ENCODE measurements around the gene LSM14A. TPM values are rescaled to one million over a fixed set of nuclear protein-coding genes. Genes with fewer than 3 reads are reported as not detected.

The LSM14A gene
- total and polyA plus RNA-seq, 2 of the 8 experiments (the other 6 are each of a cell fraction or from before 2014, with no cell fraction given) = 117 to 195 TPM

- no peak for TF ChIP-seq JUN (IDR thresholded peaks at IDR 0.05; ENCODE audit: low read depth, low read length)
- no peak for TF ChIP-seq EZH2 (IDR thresholded peaks at IDR 0.05; ENCODE audit: low read depth, low read length, severe bottlenecking)
- TF ChIP-seq TAF1 (IDR thresholded peaks at IDR 0.05; ENCODE audit: low read depth, low read length) = no peak
- no peak for TF ChIP-seq POLR2AphosphoS5 (IDR thresholded peaks at IDR 0.05; ENCODE audit: low read depth, low read length)
- no peak for TF ChIP-seq CBX5 (IDR thresholded peaks at IDR 0.05; ENCODE audit: low read depth, low read length)
Measured at GRCh38 chr19:34229721-34230120, 57.4 kb downstream of the LSM14A start (continued).
